Uterus (tissue), 4 donors: ENCODE data around the gene DOCK1. TPM values are rescaled to one million over a fixed set of nuclear protein-coding genes. Genes with fewer than 3 reads are reported as not detected.

ENCODE experiments used
- DNase-seq, 2 donors: peaks; one replicate each; pipeline ENCODE4 v3.0.0-alpha.2; 2019 to 2020
- H3K27ac ChIP-seq, 2 donors: fragments of 200-600 bp; sonication (generic); 1 replicate in 1 of 2; 2 replicates in 1 of 2; pipeline ENCODE4 v1.5.1; 2016 to 2018
- H3K27me3 ChIP-seq, 2 donors: fragments of 200-600 bp; sonication (generic); one replicate each; pipeline ENCODE4 v1.5.1; 2018 to 2019; ENCODE audit warnings: control low read depth in 1 of 2
- H3K36me3 ChIP-seq, 2 donors: fragments of 200-600 bp; sonication (generic); one replicate each; pipeline ENCODE4 v1.5.1; 2019; ENCODE audit warnings: control low read depth in 1 of 2
- H3K4me1 ChIP-seq, 2 donors: fragments of 200-600 bp; sonication (generic); one replicate each; pipeline ENCODE4 v1.5.1; 2018 to 2019; ENCODE audit warnings: control low read depth in 1 of 2
- H3K4me3 ChIP-seq, 2 donors: fragments of 200-600 bp; sonication (generic); 1 replicate in 1 of 2; 2 replicates in 1 of 2; pipeline ENCODE4 v1.5.1; 2018 to 2019; ENCODE audit warnings: mild to moderate bottlenecking in 1 of 2
- H3K9me3 ChIP-seq, 2 donors: fragments of 200-600 bp; sonication (generic); one replicate each; pipeline ENCODE4 v1.5.1; 2019; ENCODE audit warnings: control low read depth in 1 of 2
- CTCF ChIP-seq, 4 experiments: fragments of 200-600 bp in 2 of 4; fragments of 450-650 bp in 2 of 4; sonication (generic) in 2 of 4; IDR thresholded peaks; one replicate each; pipeline ENCODE4 v1.5.1; 2016 to 2019; ENCODE audit warnings: antibody characterized with exemption in 4 of 4, mild to moderate bottlenecking in 2 of 4, moderate library complexity in 1 of 4
- POLR2A ChIP-seq, 2 donors: fragments of 450-650 bp; IDR thresholded peaks; one replicate each; pipeline ENCODE4 v1.6.1; 2016; ENCODE audit warnings: antibody characterized with exemption in 2 of 2, mild to moderate bottlenecking in 1 of 2, moderate library complexity in 1 of 2
- intact Hi-C: fragments of 100-400 bp; cut with DNase I; formaldehyde crosslinking; loops from one replicate; pipeline ENCODE4 v1.15.1; 2023; ENCODE audit warnings: low total_unique reads
- total RNA-seq, 4 donors: library from RNA; depleted of rRNA in 3 of 4; stranded (reverse); fragments of >200 nt in 3 of 4; gene quantifications; one replicate each; pipeline versions ENCODE4 v1.1.0 to v1.2.4, GENCODE V29; 2014 to 2023
- donor health status: DM: yes; HTN: yes; CAD: no.

DOCK1 gene
- total RNA-seq, 4 donors from 2014 or later, result 15.6 to 130 (median 65.0) TPM

- TF ChIP-seq POLR2A (IDR thresholded peaks at IDR 0.05) (no peak), CTCF (IDR thresholded peaks at IDR 0.05) (no peak)
- H3K27me3 ChIP-seq, result no peaks in the 10 kb centered on the region
- DNase-seq, result no peak
- H3K27ac ChIP-seq, result no peak overlapping the region
- no peak overlapping the region for H3K4me3 ChIP-seq
- intact Hi-C loops, result no loop called here
- H3K36me3 ChIP-seq, result no peaks in the 10 kb centered on the region
- no peaks in the 10 kb centered on the region for H3K4me1 ChIP-seq
- no peaks in the 10 kb centered on the region for H3K9me3 ChIP-seq
Measured at GRCh38 chr10:126872135-126872534, 33.1 kb upstream of the DOCK1 start.

- no peaks in the 10 kb centered on the region for H3K9me3 ChIP-seq
- no peaks in the 10 kb centered on the region for H3K27me3 ChIP-seq
- intact Hi-C loops, result no loop called here
- H3K27ac ChIP-seq, result no peak overlapping the region
- no peaks in the 10 kb centered on the region for H3K4me1 ChIP-seq
- TF ChIP-seq CTCF (IDR thresholded peaks at IDR 0.05) (no peak), POLR2A (IDR thresholded peaks at IDR 0.05) (no peak)
- no peaks in the 10 kb centered on the region for H3K36me3 ChIP-seq
- no peak for DNase-seq
- no peak overlapping the region for H3K4me3 ChIP-seq
Measured at GRCh38 chr10:126872768-126873167, 32.5 kb upstream of the DOCK1 start.

- DNase-seq, result no peak
- Histone ChIP-seq H3K27me3 (no peaks in the 10 kb centered on the region), H3K36me3 (no peaks in the 10 kb centered on the region), H3K9me3 (no peaks in the 10 kb centered on the region), H3K4me3 (no peak overlapping the region), H3K4me1 (no peaks in the 10 kb centered on the region), H3K27ac (no peak overlapping the region)
- intact Hi-C loops, result no loop called here
- TF ChIP-seq CTCF (IDR thresholded peaks at IDR 0.05) (no peak), POLR2A (IDR thresholded peaks at IDR 0.05) (no peak)
Measured at GRCh38 chr10:126876456-126876855, 28.8 kb upstream of the DOCK1 start.

GRCh38 chr10:126877390-126877789, 27.8 kb upstream of the DOCK1 start:
- Histone ChIP-seq H3K4me1 (no peaks in the 10 kb centered on the region), H3K4me3 (no peak overlapping the region), H3K36me3 (no peaks in the 10 kb centered on the region), H3K27me3 (no peaks in the 10 kb centered on the region), H3K27ac (no peak overlapping the region), H3K9me3 (no peaks in the 10 kb centered on the region)
- DNase-seq, result no peak
- no peak for TF ChIP-seq CTCF (IDR thresholded peaks at IDR 0.05)
- TF ChIP-seq POLR2A (IDR thresholded peaks at IDR 0.05), result no peak
- intact Hi-C loops, result no loop called here

- DNase-seq, result no peak
- intact Hi-C loops, result no loop called here
- Histone ChIP-seq H3K27ac (no peak overlapping the region), H3K4me1 (no peaks in the 10 kb centered on the region), H3K4me3 (no peak overlapping the region), H3K27me3 (no peaks in the 10 kb centered on the region), H3K9me3 (no peaks in the 10 kb centered on the region), H3K36me3 (no peaks in the 10 kb centered on the region)
- TF ChIP-seq POLR2A (IDR thresholded peaks at IDR 0.05) (no peak), CTCF (IDR thresholded peaks at IDR 0.05) (no peak)
Measured at GRCh38 chr10:126878594-126878993, 26.6 kb upstream of the DOCK1 start.
